Activated CD4-positive, alpha-beta T cell treated with anti-CD3 and anti-CD28 coated beads, Interleukin-2, amount 50 U/mL, for 1 hour (primary cell): ENCODE results near the gene PCA3.

ENCODE experiments used
- DNase-seq: peaks from one replicate; pipeline ENCODE4 v3.0.0-alpha.2; 2020

Gene PCA3

GRCh38 chr9:76758476-76758875, 5.8 kb upstream of the PCA3 start:
- no peak for DNase-seq

- DNase-seq: no peak
Measured at GRCh38 chr9:76759732-76760131, 4.5 kb upstream of the PCA3 start.

- no peak for DNase-seq
Measured at GRCh38 chr9:76761448-76761847, 2.8 kb upstream of the PCA3 start.

- DNase-seq: no peak
Measured at GRCh38 chr9:76766126-76766525, 1.9 kb downstream of the PCA3 start.

- DNase-seq: no peak
Measured at GRCh38 chr9:76772686-76773445, 8.6 kb downstream of the PCA3 start.

- no peak for DNase-seq
Measured at GRCh38 chr9:76784881-76785280, 20.6 kb downstream of the PCA3 start.

- no peak for DNase-seq
Measured at GRCh38 chr9:76785501-76785900, 21.3 kb downstream of the PCA3 start.

GRCh38 chr9:76787677-76788076, 23.4 kb downstream of the PCA3 start:
- no peak for DNase-seq

GRCh38 chr9:76789840-76790239, 25.6 kb downstream of the PCA3 start:
- DNase-seq: no peak

GRCh38 chr9:76793784-76794431, 29.7 kb downstream of the PCA3 start:
- no peak for DNase-seq

GRCh38 chr9:76796296-76796695, 32.1 kb downstream of the PCA3 start:
- no peak for DNase-seq

- DNase-seq: no peak
Measured at GRCh38 chr9:76798527-76798926, 34.3 kb downstream of the PCA3 start.

- no peak for DNase-seq
Measured at GRCh38 chr9:76799473-76799872, 35.2 kb downstream of the PCA3 start.

- no peak for DNase-seq
Measured at GRCh38 chr9:76800901-76801300, 36.7 kb downstream of the PCA3 start.

- DNase-seq: no peak
Measured at GRCh38 chr9:76803083-76803482, 38.8 kb downstream of the PCA3 start.

- no peak for DNase-seq
Measured at GRCh38 chr9:76803762-76804161, 39.5 kb downstream of the PCA3 start.

- DNase-seq: no peak
Measured at GRCh38 chr9:76808636-76809035, 44.4 kb downstream of the PCA3 start.

GRCh38 chr9:76810377-76810957, 46.2 kb downstream of the PCA3 start:
- no peak for DNase-seq

- DNase-seq: no peak
Measured at GRCh38 chr9:76812591-76812990, 48.4 kb downstream of the PCA3 start.

- no peak for DNase-seq
Measured at GRCh38 chr9:76817489-76817888, 53.3 kb downstream of the PCA3 start.

GRCh38 chr9:76818271-76818670, 54.0 kb downstream of the PCA3 start:
- DNase-seq: no peak

- DNase-seq: no peak
Measured at GRCh38 chr9:76820431-76820830, 56.2 kb downstream of the PCA3 start.

- no peak for DNase-seq
Measured at GRCh38 chr9:76827296-76828080, 63.2 kb downstream of the PCA3 start.

- no peak for DNase-seq
Measured at GRCh38 chr9:76828447-76828846, 64.2 kb downstream of the PCA3 start.
